Activated T-cell treated with anti-CD3 and anti-CD28 coated beads, Interleukin-2, amount 50 U/mL, for 4 hours (primary cell): ENCODE results near the gene TSC22D4. TPM values are rescaled to one million over a fixed set of nuclear protein-coding genes. Genes with fewer than 3 reads are reported as not detected.

ENCODE experiments used
- ATAC-seq, 2 donors: fragments of 200-7000 bp; cut with Tn5 transposase; one replicate each; pipeline ENCODE4 v1.10.0; 2021
- DNase-seq: peaks from one replicate; pipeline ENCODE4 v3.0.0-alpha.2; 2020
- H3K27me3 Mint-ChIP-seq: one replicate; pipeline ENCODE4 v1.8.0; 2021; ENCODE audit warnings: low read depth, mixed read lengths
- H3K36me3 Mint-ChIP-seq: one replicate; pipeline ENCODE4 v1.8.0; 2022; ENCODE audit warnings: mixed read lengths; ENCODE audit not compliant: insufficient read depth
- H3K4me1 Mint-ChIP-seq: one replicate; pipeline ENCODE4 v1.8.0; 2021; ENCODE audit warnings: low read depth, mixed read lengths
- H3K4me3 Mint-ChIP-seq: one replicate; pipeline ENCODE4 v1.8.0; 2021; ENCODE audit warnings: mild to moderate bottlenecking, moderate library complexity, mixed read lengths
- H3K9me3 Mint-ChIP-seq: one replicate; pipeline ENCODE4 v1.8.0; 2021; ENCODE audit warnings: mixed read lengths
- total RNA-seq, 3 donors: library from RNA; stranded (reverse); gene quantifications; one replicate each; pipeline ENCODE4 v1.2.1, GENCODE V29; 2021

TSC22D4 gene
- total RNA-seq, 3 donors from 2014 or later, result 65.4 to 81.9 (median 81.5) TPM

GRCh38 chr7:100486111-100486636 is 7.2 kb upstream of the TSC22D4 start:
- H3K4me1 Mint-ChIP-seq, result peaks cover 13% of the 10 kb centered on the region
- H3K27me3 Mint-ChIP-seq, result no peaks in the 10 kb centered on the region
- H3K9me3 Mint-ChIP-seq, result no peaks in the 10 kb centered on the region
- no peak for ATAC-seq
- no peaks in the 10 kb centered on the region for H3K36me3 Mint-ChIP-seq
- no peak for DNase-seq
- H3K4me3 Mint-ChIP-seq, result no peak overlapping the region

GRCh38 chr7:100485471-100485876 is 6.5 kb upstream of the TSC22D4 start:
- Mint-ChIP-seq H3K9me3 (no peaks in the 10 kb centered on the region), H3K36me3 (no peaks in the 10 kb centered on the region), H3K4me3 (no peak overlapping the region), H3K27me3 (no peaks in the 10 kb centered on the region), H3K4me1 (peaks cover 13% of the 10 kb centered on the region)
- ATAC-seq, result no peak
- no peak for DNase-seq

- H3K36me3 Mint-ChIP-seq, result no peaks in the 10 kb centered on the region
- peaks cover 14% of the 10 kb centered on the region for H3K4me1 Mint-ChIP-seq
- ATAC-seq, result no peak
- H3K9me3 Mint-ChIP-seq, result no peaks in the 10 kb centered on the region
- H3K4me3 Mint-ChIP-seq, result peak overlapping the region; percentile 1
- no peaks in the 10 kb centered on the region for H3K27me3 Mint-ChIP-seq
- no peak for DNase-seq
These were observed 5.6 kb upstream of the TSC22D4 start for GRCh38 chr7:100484673-100485045.

GRCh38 chr7:100483722-100484672 is 5.0 kb upstream of the TSC22D4 start, which contains the start of gene NYAP1:
Gene NYAP1 (plus strand): TSS chr7:100483927. CDS start chr7:100485312, 1,385 bp downstream.
- H3K9me3 Mint-ChIP-seq, result no peaks in the 10 kb centered on the region
- DNase-seq (peak; percentile 46), ATAC-seq (peak; percentile 39 to 46)
- H3K4me3 Mint-ChIP-seq, result peak within 1 kb of the TSS; percentile 81
- no peaks in the 10 kb centered on the region for H3K36me3 Mint-ChIP-seq
- H3K4me1 Mint-ChIP-seq, result peaks cover 17% of the 10 kb centered on the region
- no peaks in the 10 kb centered on the region for H3K27me3 Mint-ChIP-seq

GRCh38 chr7:100483090-100483721 is 4.2 kb upstream of the TSC22D4 start:
- no peaks in the 10 kb centered on the region for H3K36me3 Mint-ChIP-seq

GRCh38 chr7:100482728-100483089 is 3.7 kb upstream of the TSC22D4 start:
- Mint-ChIP-seq H3K9me3 (no peaks in the 10 kb centered on the region), H3K27me3 (no peaks in the 10 kb centered on the region), H3K36me3 (no peaks in the 10 kb centered on the region), H3K4me3 (peak overlapping the region; percentile 81), H3K4me1 (peaks cover 17% of the 10 kb centered on the region)
- no peak for DNase-seq
- ATAC-seq, result no peak

More at GRCh38 chr7:100483090-100483721, 4.2 kb upstream of the TSC22D4 start:
- Mint-ChIP-seq H3K9me3 (no peaks in the 10 kb centered on the region), H3K4me3 (peak overlapping the region; percentile 81), H3K27me3 (no peaks in the 10 kb centered on the region), H3K4me1 (peaks cover 17% of the 10 kb centered on the region)
- ATAC-seq, result peak; percentile 66 to 78
- peak; percentile 83 for DNase-seq

- no peaks in the 10 kb centered on the region for H3K27me3 Mint-ChIP-seq
- peaks cover 24% of the 10 kb centered on the region for H3K4me1 Mint-ChIP-seq
- DNase-seq, result no peak
- H3K9me3 Mint-ChIP-seq, result no peaks in the 10 kb centered on the region
- H3K4me3 Mint-ChIP-seq, result peak overlapping the region; percentile 26
- no peaks in the 10 kb centered on the region for H3K36me3 Mint-ChIP-seq
- ATAC-seq, result no peak
These were observed 2.5 kb upstream of the TSC22D4 start for GRCh38 chr7:100481466-100481865.

GRCh38 chr7:100477871-100478267 is 1.1 kb downstream of the TSC22D4 start:
- H3K27me3 Mint-ChIP-seq, result no peaks in the 10 kb centered on the region
- no peak for DNase-seq
- H3K9me3 Mint-ChIP-seq, result no peaks in the 10 kb centered on the region

GRCh38 chr7:100476903-100477870 is 1.8 kb downstream of the TSC22D4 start:
- Mint-ChIP-seq H3K36me3 (peaks cover 3% of the 10 kb centered on the region), H3K4me1 (peaks cover 41% of the 10 kb centered on the region), H3K9me3 (no peaks in the 10 kb centered on the region), H3K27me3 (no peaks in the 10 kb centered on the region), H3K4me3 (peak overlapping the region; percentile 82)
- DNase-seq (no peak), ATAC-seq (no peak)

More at GRCh38 chr7:100477871-100478267, 1.1 kb downstream of the TSC22D4 start:
- Mint-ChIP-seq H3K4me1 (peaks cover 46% of the 10 kb centered on the region), H3K36me3 (peaks cover 3% of the 10 kb centered on the region), H3K4me3 (peak overlapping the region; percentile 92)
- ATAC-seq, result no peak

GRCh38 chr7:100476101-100476780 is 2.8 kb downstream of the TSC22D4 start:
- peaks cover 40% of the 10 kb centered on the region for H3K4me1 Mint-ChIP-seq
- DNase-seq (no peak), ATAC-seq (no peak)
- no peaks in the 10 kb centered on the region for H3K27me3 Mint-ChIP-seq
- H3K4me3 Mint-ChIP-seq, result peak overlapping the region; percentile 82
- peaks cover 4% of the 10 kb centered on the region for H3K36me3 Mint-ChIP-seq
- H3K9me3 Mint-ChIP-seq, result no peaks in the 10 kb centered on the region

- Mint-ChIP-seq H3K27me3 (no peaks in the 10 kb centered on the region), H3K4me3 (peak overlapping the region; percentile 82), H3K36me3 (peaks cover 7% of the 10 kb centered on the region), H3K4me1 (peaks cover 40% of the 10 kb centered on the region), H3K9me3 (no peaks in the 10 kb centered on the region)
- no peak for ATAC-seq
- DNase-seq, result no peak
These were observed 3.5 kb downstream of the TSC22D4 start for GRCh38 chr7:100475549-100475948.

- ATAC-seq (no peak), DNase-seq (no peak)
- Mint-ChIP-seq H3K4me1 (peaks cover 43% of the 10 kb centered on the region), H3K4me3 (no peak overlapping the region), H3K27me3 (no peaks in the 10 kb centered on the region), H3K9me3 (no peaks in the 10 kb centered on the region), H3K36me3 (peaks cover 8% of the 10 kb centered on the region)
These were observed 6.0 kb downstream of the TSC22D4 start for GRCh38 chr7:100472854-100473499.
